Measurements from ENCODE around the gene SRD5A3. TPM values are rescaled to one million over a fixed set of nuclear protein-coding genes. Genes with fewer than 3 reads are reported as not detected.

SRD5A3 gene
- total and polyA plus RNA-seq, 9 of the 15 experiments (the other 6 are each of a cell fraction or from before 2014, with no cell fraction given): 2.5 to 37.0 (median 13.3) TPM

DNA sequence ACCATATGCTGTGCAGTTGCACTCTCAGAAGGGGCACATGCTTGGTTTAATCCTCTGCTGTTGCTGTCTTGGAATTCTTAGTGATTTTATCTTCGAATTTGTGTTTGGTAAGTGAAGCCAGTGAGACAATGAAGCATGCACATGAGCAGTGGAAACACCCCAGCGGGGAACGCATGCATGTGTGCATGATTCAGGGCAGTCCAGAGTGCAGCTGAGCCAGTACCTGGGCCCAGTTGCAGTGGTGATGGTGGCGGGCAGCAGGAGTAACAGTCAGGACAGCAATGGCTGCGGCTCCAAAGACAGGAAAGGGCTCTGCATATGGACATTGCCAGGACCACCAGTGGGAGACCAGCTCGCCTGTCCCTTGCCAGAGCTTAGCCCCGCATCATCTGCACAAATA is 35.5 kb downstream of the SRD5A3 start:
- H3K9ac ChIP-seq (ENCODE audit: insufficient read depth in 1 of 2, low read depth in 2 of 2, low read length in 2 of 2): peak overlapping the region in 1 of 2 experiments; percentile 40; a peak in 1 of 4 replicates
- no peak overlapping the region for H3K4me3 ChIP-seq
- in situ Hi-C loops (cut with MboI): no loop called here
- 69% methylated on average over 7 of the region's 7 CpGs for WGBS (ENCODE audit: insufficient coverage, low coverage, missing lambda C conversion rate)
- H2AFZ ChIP-seq (ENCODE audit: low read depth, low read length): peak overlapping the region; percentile 66
- TF ChIP-seq CBFA2T3 (IDR thresholded peaks at IDR 0.05) (peak; percentile 55; the same call in 1 of the 2 replicates), SMAD4 (CRISPR knock-in tag; conservative IDR thresholded peaks at IDR 0.05) (no peak), NRF1 (conservative IDR thresholded peaks at IDR 0.05 in 1 of 2, IDR thresholded peaks at IDR 0.05 in 1 of 2) (peak in 1 of 2 experiments; percentile 35; a peak in 1 of 4 replicates), HDAC1 (IDR thresholded peaks at IDR 0.05) (peak in 1 of 2 experiments; percentile 38; a peak in 1 of 4 replicates), L3MBTL2 (IDR thresholded peaks at IDR 0.05) (0 out of 2 replicates have a peak, but pooled peaks have one; percentile 17), CBFA2T2 (conservative IDR thresholded peaks at IDR 0.05) (0 out of 2 replicates have a peak, but pooled peaks have one; percentile 7), FOXK1 (CRISPR knock-in tag; IDR thresholded peaks at IDR 0.05; ENCODE audit: borderline replicate concordance) (no peak), FOXA1 (IDR thresholded peaks at IDR 0.05; ENCODE audit: borderline replicate concordance) (no peak), KLF1 (tag; IDR thresholded peaks at IDR 0.05) (no peak), ZNF57 (CRISPR knock-in tag; IDR thresholded peaks at IDR 0.05) (no peak)
- no TSS peak for BruUV-seq (replicated peaks)
- intact Hi-C loops (cut with micrococcal nuclease): no loop called here
- ChIA-PET CTCF (ENCODE audit: low intra/inter-chr PET ratio) (no interaction called here), POLR2A (interaction anchor here (0.8 kb wide), 1 partner anchor 32 kb away, joined by 5 read pairs; no protein-coding TSS in a partner anchor)
- H3K36me3 ChIP-seq (ENCODE audit: control insufficient read depth, insufficient read depth, low read length): no peaks in the 10 kb centered on the region; the same call in 2 of the 3 replicates
- no peak for DNase-seq (ENCODE audit: extremely low read depth in 1 of 4, low spot score in 3 of 4)
- no peak overlapping the region for H3K4me2 ChIP-seq (ENCODE audit: insufficient read depth, low read length)
- ATAC-seq: peak; percentile 10
- FAIRE-seq: no peak
- H3K27ac ChIP-seq (ENCODE audit: extremely low read depth, low read depth, low read length): no peak overlapping the region
- no peaks in the 10 kb centered on the region for H3K9me1 ChIP-seq (ENCODE audit: control insufficient read depth, insufficient read depth, low read length)
- H4K20me1 ChIP-seq (replicated peaks; ENCODE audit: control insufficient read depth, insufficient read depth, low read length): no peaks in the 10 kb centered on the region
- no peaks in the 10 kb centered on the region for H3K27me3 ChIP-seq (ENCODE audit: control insufficient read depth in 2 of 2, insufficient read depth in 2 of 2, low read length in 2 of 2)
- peaks cover 14 to 28% of the 10 kb centered on the region in 2 experiments for H3K4me1 ChIP-seq (replicated peaks in 1 of 2; ENCODE audit: control insufficient read depth in 2 of 2, insufficient read depth in 2 of 2, low read length in 2 of 2)
- no peaks in the 10 kb centered on the region for H3K9me3 ChIP-seq (replicated peaks; ENCODE audit: control insufficient read depth, insufficient read depth, low read depth, low read length)
- H3K79me2 ChIP-seq (ENCODE audit: control insufficient read depth, insufficient read depth, low read length): no peaks in the 10 kb centered on the region
